PFSK-1 (cell line): ENCODE results near the gene NCOA3.

Source experiments
- REST ChIP-seq, 2 experiments: IDR thresholded peaks; 2 replicates each; pipeline versions ENCODE4 v1.6.1 to v1.8.0; 2011 to 2012; ENCODE audit warnings: low read depth in 2 of 2, low read length in 2 of 2, control low read depth in 1 of 2, inconsistent platforms in 1 of 2, mild to moderate bottlenecking in 1 of 2, moderate library complexity in 1 of 2; ENCODE audit not compliant: insufficient read depth in 1 of 2
- TAF1 ChIP-seq: IDR thresholded peaks from 2 replicates; pipeline ENCODE4 v1.6.1; 2012; ENCODE audit warnings: low read length, control low read depth, borderline replicate concordance; ENCODE audit not compliant: insufficient read depth

DNA sequence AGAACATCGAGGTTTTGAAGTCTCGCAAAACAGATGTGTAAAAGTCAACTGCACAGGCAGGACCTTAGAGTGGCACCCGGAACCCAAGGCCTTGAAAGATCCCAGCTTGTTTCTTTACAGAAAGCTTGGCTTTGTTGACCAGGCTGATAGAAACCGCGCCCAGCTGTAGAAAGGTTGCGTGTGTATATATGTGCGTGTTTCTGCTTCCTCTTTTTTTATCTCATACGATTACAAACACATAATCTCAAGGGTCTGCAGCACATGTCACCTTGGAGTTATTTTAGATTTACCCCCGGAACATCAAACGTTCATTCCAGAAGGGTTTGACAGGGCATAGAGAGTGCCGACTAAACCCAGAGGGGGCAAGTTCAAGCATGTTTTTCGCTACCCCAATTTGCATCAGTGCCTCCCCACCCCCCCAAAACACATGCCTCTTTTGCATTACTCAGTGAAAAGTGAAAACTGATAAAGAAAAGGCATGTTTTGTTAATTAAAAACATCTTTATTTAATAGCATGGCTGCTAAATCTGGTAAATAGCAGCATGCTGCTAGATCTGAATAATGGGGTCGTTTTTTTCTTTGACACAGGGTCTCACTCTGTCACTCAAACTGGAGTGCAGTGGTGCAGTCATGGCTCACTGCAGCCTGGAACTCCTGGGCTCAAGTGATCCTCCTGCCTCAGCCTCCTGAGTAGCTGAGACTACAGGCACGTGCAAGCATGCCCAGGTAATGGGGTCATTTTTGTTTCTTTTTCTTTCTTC, 33.2 kb upstream of the NCOA3 start:
- no peak for TF ChIP-seq REST (IDR thresholded peaks at IDR 0.05; ENCODE audit: insufficient read depth in 1 of 2, low read depth in 2 of 2, low read length in 2 of 2)
- no peak for TF ChIP-seq TAF1
